Activated CD4-positive, alpha-beta memory T cell treated with anti-CD3 and anti-CD28 coated beads, Interleukin-2, amount 10 ng/mL, durations not matched to agents 7 days and 5 days (primary cell): ENCODE measurements around the gene CELF4. TPM values are rescaled to one million over a fixed set of nuclear protein-coding genes. Genes with fewer than 3 reads are reported as not detected.

Source experiments
- CTCF ChIA-PET: fragments of 350-600 bp; sonication (Branson Sonifier 250); formaldehyde crosslinking; loops from one replicate; lab custom pipeline; 2021; ENCODE audit warnings: antibody characterized with exemption, inconsistent platforms; lab: Charles Lee
- POLR2A ChIA-PET: fragments of 350-600 bp; sonication (Branson Sonifier 250); formaldehyde crosslinking; loops from one replicate; lab custom pipeline; 2021; ENCODE audit warnings: antibody characterized with exemption; lab: Charles Lee
- DNase-seq: peaks from one replicate; pipeline ENCODE4 v3.0.0-alpha.2; 2020
- H3K27ac Mint-ChIP-seq: one replicate; pipeline ENCODE4 v1.8.0; 2021; ENCODE audit warnings: mild to moderate bottlenecking, mixed read lengths
- H3K27me3 Mint-ChIP-seq: one replicate; pipeline ENCODE4 v1.8.0; 2021; ENCODE audit warnings: mixed read lengths
- H3K36me3 Mint-ChIP-seq: one replicate; pipeline ENCODE4 v1.8.0; 2021; ENCODE audit warnings: low read depth, mixed read lengths
- H3K4me1 Mint-ChIP-seq: one replicate; pipeline ENCODE4 v1.8.0; 2021; ENCODE audit warnings: mixed read lengths
- H3K4me3 Mint-ChIP-seq: one replicate; pipeline ENCODE4 v1.8.0; 2021; ENCODE audit warnings: mild to moderate bottlenecking, mixed read lengths
- H3K9me3 Mint-ChIP-seq: one replicate; pipeline ENCODE4 v1.8.0; 2021; ENCODE audit warnings: mixed read lengths
- total RNA-seq, 2 experiments: library from RNA; stranded (reverse); gene quantifications; one replicate each; pipeline ENCODE4 v1.2.3, GENCODE V29; 2021

The CELF4 gene
- total RNA-seq, 2 experiments from 2014 or later: not detected

DNA sequence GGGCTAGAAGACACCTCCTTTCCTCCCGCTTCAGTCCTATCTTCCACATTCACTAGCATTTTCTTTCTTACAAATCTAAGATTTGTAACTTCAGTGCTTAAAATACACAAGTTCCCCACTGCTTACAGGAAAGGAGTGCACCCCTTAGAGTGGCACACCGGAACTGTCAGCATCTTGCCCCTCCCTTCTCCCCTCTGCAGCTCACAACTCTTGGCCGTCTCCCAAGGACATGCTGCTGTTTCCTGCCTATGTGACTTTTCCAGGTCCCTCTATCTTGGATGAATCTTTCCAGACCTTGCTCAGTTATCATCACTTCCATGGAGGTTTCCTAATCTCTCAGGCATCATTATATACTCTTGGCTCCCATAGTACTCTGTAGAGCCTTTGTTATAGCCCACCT is 334.8 kb downstream of the CELF4 start:
- no peaks in the 10 kb centered on the region for H3K36me3 Mint-ChIP-seq
- no peak overlapping the region for H3K27ac Mint-ChIP-seq
- no peaks in the 10 kb centered on the region for H3K27me3 Mint-ChIP-seq
- H3K4me1 Mint-ChIP-seq: no peaks in the 10 kb centered on the region
- ChIA-PET CTCF (no interaction called here), POLR2A (no interaction called here)
- H3K9me3 Mint-ChIP-seq: no peaks in the 10 kb centered on the region
- DNase-seq: no peak
- H3K4me3 Mint-ChIP-seq: no peak overlapping the region

- H3K9me3 Mint-ChIP-seq: no peaks in the 10 kb centered on the region
- no peaks in the 10 kb centered on the region for H3K4me1 Mint-ChIP-seq
- H3K27ac Mint-ChIP-seq: no peak overlapping the region
- no peaks in the 10 kb centered on the region for H3K27me3 Mint-ChIP-seq
- ChIA-PET POLR2A (no interaction called here), CTCF (no interaction called here)
- DNase-seq: no peak
- no peak overlapping the region for H3K4me3 Mint-ChIP-seq
- no peaks in the 10 kb centered on the region for H3K36me3 Mint-ChIP-seq
Observed at GRCh38 chr18:37225279-37225678, 340.3 kb downstream of the CELF4 start.

DNA sequence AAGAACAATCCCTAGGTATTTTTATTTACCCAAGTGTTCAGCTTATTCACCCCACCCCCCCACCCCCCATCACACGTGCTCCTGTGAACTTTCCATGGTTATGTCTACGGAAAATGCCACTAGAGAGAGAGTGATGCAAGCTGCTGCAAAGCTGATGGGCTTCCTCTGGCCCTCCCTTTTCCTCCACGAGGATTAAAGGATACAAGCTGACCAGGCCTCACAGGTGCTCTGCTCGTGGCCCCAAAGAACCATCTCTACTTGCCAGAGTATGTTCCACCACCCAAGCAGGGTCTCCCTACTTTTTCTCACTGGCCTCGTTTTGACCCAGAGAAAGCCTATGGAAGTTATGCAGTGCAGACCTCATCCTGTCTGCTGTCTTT is 342.6 kb downstream of the CELF4 start:
- Mint-ChIP-seq H3K4me1 (no peaks in the 10 kb centered on the region), H3K9me3 (no peaks in the 10 kb centered on the region), H3K27ac (no peak overlapping the region), H3K27me3 (no peaks in the 10 kb centered on the region), H3K4me3 (no peak overlapping the region), H3K36me3 (no peaks in the 10 kb centered on the region)
- POLR2A ChIA-PET: no interaction called here
- no peak for DNase-seq
- CTCF ChIA-PET: no interaction called here

- ChIA-PET CTCF (no interaction called here), POLR2A (no interaction called here)
- no peak overlapping the region for H3K27ac Mint-ChIP-seq
- H3K36me3 Mint-ChIP-seq: no peaks in the 10 kb centered on the region
- H3K27me3 Mint-ChIP-seq: no peaks in the 10 kb centered on the region
- no peaks in the 10 kb centered on the region for H3K4me1 Mint-ChIP-seq
- H3K4me3 Mint-ChIP-seq: no peak overlapping the region
- DNase-seq: no peak
- H3K9me3 Mint-ChIP-seq: no peaks in the 10 kb centered on the region
Observed at GRCh38 chr18:37222354-37222998, 343.1 kb downstream of the CELF4 start.

DNA sequence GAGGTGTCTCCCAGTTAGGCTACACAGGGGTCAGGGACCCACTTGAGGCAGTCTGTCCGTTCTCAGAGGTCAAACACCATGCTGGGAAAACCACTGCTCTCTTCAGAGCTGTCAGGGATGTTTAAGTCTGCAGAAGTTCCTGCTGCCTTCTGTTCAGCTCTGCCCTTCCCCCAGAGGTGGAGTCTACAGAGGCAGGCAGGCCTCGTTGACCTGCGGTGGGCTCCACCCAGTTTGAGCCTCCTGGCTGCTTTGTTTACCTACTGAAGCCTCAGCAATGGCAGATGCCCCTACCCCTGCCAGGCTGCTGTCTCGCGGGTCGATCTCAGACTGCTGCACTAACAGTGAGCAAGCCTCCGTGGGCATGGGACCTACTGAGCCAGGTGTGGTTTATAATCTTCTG is 346.3 kb downstream of the CELF4 start:
- no peak for DNase-seq

GRCh38 chr18:37218022-37218590 is 347.5 kb downstream of the CELF4 start:
- Mint-ChIP-seq H3K36me3 (no peaks in the 10 kb centered on the region), H3K27ac (no peak overlapping the region), H3K4me3 (no peak overlapping the region), H3K27me3 (no peaks in the 10 kb centered on the region), H3K9me3 (peaks cover 6% of the 10 kb centered on the region), H3K4me1 (no peaks in the 10 kb centered on the region)
- ChIA-PET POLR2A (no interaction called here), CTCF (no interaction called here)
- no peak for DNase-seq

More for the DNA sequence above, 346.3 kb downstream of the CELF4 start:
- no peak overlapping the region for H3K4me3 Mint-ChIP-seq
- H3K9me3 Mint-ChIP-seq: no peaks in the 10 kb centered on the region
- H3K36me3 Mint-ChIP-seq: no peaks in the 10 kb centered on the region
- H3K27ac Mint-ChIP-seq: no peak overlapping the region
- H3K4me1 Mint-ChIP-seq: no peaks in the 10 kb centered on the region
- no peaks in the 10 kb centered on the region for H3K27me3 Mint-ChIP-seq
- POLR2A ChIA-PET: no interaction called here
- CTCF ChIA-PET: no interaction called here

GRCh38 chr18:37210781-37211180 is 354.8 kb downstream of the CELF4 start:
- ChIA-PET CTCF (no interaction called here), POLR2A (no interaction called here)
- DNase-seq: no peak
- H3K9me3 Mint-ChIP-seq: peaks cover 9% of the 10 kb centered on the region
- no peak overlapping the region for H3K4me3 Mint-ChIP-seq
- H3K27me3 Mint-ChIP-seq: no peaks in the 10 kb centered on the region
- H3K36me3 Mint-ChIP-seq: no peaks in the 10 kb centered on the region
- no peaks in the 10 kb centered on the region for H3K4me1 Mint-ChIP-seq
- H3K27ac Mint-ChIP-seq: no peak overlapping the region

DNA sequence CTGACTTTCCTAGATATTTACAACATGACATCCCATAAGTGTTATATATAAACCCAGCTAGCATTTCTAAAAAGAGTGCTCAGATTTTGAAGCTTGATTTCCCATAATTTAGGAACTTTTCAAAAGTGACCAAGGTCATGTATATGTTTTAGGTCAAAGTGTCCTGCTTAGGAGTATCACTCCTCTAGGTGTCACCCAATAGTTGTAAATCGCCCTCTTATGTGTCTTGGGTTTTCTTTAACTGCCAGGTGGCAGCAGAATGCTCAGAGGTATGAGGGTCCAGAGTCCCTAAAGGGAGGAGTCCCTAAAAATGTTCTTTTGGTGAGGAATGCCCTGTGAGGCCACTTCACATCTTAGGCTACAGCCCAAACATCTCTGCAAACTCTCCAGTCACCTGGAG is 358.3 kb downstream of the CELF4 start:
- Mint-ChIP-seq H3K9me3 (peaks cover 4% of the 10 kb centered on the region), H3K27ac (no peak overlapping the region), H3K36me3 (no peaks in the 10 kb centered on the region), H3K27me3 (no peaks in the 10 kb centered on the region), H3K4me1 (no peaks in the 10 kb centered on the region), H3K4me3 (no peak overlapping the region)
- CTCF ChIA-PET: no interaction called here
- DNase-seq: no peak
- POLR2A ChIA-PET: no interaction called here

- CTCF ChIA-PET: no interaction called here
- H3K36me3 Mint-ChIP-seq: no peaks in the 10 kb centered on the region
Observed at GRCh38 chr18:37199741-37200140, 365.9 kb downstream of the CELF4 start.

More at GRCh38 chr18:37199741-37200140, 365.9 kb downstream of the CELF4 start:
- H3K27me3 Mint-ChIP-seq: no peaks in the 10 kb centered on the region
- H3K4me3 Mint-ChIP-seq: no peak overlapping the region
- H3K4me1 Mint-ChIP-seq: no peaks in the 10 kb centered on the region
- H3K27ac Mint-ChIP-seq: no peak overlapping the region
- peaks cover 13% of the 10 kb centered on the region for H3K9me3 Mint-ChIP-seq
- POLR2A ChIA-PET: no interaction called here
- DNase-seq: no peak
